ENCODE results near the gene ZFHX3.

The ZFHX3 gene

DNA sequence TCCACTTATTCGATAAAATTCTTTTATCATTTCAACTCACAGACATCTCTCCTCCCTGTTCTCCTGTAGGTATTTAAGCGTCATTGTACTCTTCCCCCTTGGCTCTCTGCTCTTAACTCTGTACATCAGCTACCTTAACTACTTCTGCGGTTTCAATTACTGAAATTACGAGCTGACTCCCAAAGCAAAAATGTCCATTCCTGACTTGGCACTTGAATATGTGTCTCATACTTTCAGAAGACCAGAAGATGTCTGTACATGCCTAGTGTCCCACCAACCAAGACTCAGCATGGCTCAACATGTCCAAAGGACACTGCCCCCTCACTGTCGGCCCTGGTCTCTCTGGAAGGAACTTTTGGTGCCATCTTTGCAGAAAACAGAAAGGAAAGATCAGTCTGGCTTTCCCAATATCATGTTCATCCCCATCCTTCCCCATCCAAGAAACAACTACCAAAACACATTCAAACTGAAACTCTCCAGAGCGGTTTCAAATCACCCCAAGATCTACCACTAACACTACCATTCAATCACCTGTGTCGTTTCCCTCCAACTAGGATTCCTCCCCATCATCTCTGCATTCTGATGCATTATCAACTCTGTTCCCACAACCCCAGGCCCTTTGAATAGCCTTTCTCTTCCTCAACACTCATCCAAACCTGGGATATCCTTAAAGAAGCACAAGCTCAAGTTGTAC, 74.9 kb downstream of the ZFHX3 start:
- DNase-seq, result no peak

DNA sequence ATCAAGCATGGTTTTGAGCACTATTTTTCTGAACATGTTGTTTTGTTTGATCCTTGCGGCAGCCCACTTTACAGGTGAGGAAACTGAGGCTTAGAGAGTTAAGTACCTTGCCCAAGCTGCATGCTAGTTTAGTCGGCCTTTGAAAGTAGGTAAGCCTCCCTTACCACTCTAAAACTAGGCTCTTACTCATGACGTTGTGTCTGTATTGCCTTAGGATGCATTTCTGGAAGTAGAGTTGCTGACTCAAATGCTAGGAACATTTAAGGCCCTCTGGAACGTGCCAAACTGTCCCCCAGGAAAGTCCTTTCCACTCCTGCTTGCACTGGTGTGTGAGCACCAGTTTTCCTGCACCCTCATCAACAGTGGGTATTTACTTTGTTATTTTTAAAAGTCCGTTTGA, 76.6 kb downstream of the ZFHX3 start:
- no peak for DNase-seq

DNA sequence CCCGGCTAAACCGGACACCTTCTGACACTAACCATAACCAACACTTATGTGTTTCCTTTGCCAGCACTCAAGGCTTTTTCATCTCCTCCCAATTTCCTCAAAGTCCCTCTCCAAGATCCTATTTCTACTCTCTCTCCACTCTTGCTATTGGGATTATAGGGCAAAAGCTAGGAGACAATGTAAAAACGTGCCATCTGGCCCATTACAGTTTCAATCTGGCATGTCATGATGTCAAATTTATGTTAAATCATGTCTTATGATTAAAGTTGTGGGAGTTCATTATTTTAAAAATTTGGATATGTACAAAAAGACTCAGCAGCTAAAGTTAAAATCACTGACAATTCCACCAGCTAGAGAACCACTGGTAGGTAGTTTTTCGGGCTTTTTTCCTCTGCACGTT, 77.3 kb downstream of the ZFHX3 start:
- no peak for DNase-seq

DNA sequence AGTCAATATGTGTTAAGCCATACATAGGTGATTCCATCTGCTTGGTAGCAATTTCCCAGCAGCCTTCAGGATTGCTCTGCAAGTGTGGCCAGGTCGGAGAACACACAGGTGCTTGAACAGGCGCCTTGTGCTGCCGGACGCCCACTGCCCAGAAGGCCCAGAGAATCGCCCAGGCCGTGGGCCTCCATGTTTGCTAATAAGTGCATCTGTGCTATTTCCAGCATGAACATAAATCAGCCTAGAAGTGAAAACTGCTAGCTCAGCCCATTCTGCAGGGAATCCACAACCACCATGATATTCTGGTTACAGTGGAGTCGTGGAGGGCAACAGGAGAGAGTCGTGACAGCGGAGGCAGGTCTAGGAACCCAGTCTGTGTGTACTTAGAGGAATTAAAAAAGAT, 78.1 kb downstream of the ZFHX3 start:
- DNase-seq, result no peak

DNA sequence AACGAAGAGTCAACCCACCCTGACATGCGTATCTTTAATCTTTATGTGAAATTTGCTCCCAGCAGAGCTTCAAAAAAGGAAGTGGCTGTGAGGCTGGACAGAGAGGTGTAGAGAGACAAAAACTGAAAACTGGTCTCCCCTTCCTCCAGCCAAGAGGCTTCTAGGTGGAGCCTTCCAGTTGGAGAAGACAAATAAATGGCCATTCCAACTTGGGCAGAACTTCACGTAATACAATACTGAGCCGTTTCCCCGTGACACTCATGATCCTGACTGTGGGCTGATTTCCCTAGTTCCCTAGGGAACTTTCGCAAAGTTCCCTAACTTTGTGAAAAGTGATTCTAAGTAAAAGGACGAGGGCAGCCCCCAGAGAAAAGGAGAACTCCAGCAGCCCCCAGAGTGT, 78.8 kb downstream of the ZFHX3 start:
- no peak for DNase-seq

DNA sequence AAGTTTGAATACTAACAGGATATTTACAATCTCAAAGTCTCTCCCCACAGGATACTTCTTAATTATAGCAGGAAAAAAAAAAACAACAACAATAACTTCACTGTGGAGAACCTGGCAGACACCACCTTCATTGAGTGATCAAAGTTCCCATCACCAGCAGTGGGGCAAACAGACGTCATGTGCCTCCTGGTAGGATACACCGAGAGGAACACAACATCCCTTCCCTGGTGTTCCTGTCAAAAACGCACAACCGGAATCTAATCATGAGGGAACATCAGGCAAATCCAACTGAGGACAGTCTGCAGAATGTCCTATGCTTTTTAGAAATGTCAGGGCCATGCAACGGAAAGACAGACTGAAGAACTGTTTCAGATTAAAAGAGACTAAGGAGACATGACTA, 80.0 kb downstream of the ZFHX3 start:
- no peak for DNase-seq

DNA sequence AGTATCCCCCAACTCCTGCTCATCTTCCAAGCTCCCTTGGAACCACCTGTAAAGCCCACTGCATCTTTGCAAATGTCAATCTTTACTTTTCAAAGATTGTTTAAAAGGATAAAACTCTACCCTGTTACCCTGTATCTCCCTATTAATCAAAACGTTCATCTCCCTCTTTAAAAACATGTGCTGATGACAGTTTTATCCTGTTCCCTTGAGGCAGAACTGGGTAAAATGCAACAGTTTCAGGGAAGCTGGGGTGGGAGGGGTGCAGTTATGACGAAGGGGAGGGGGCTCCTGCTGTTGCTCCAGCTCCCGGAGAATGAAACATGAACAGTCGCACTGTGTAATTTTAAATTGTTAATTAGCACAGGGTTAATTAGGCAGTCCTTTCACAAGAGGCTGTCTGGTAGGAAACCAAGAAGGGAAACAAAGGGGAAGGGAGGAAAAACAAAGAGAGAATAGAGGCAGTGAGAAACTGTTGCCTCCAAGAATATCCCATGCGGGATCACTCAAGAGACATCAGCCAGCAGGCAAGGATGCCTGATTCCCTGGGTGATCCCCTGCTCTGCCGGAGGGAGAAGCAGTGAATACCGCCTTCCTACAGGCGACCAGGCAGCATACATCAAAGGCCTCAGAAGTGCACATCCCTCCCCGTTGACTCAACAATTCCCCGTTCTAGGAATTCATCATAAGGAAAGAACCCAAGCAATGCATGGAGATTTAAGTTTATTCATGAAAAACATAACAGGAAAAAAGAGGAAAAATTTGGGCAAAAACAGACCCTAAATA, 84.2 kb downstream of the ZFHX3 start:
- DNase-seq, result no peak

DNA sequence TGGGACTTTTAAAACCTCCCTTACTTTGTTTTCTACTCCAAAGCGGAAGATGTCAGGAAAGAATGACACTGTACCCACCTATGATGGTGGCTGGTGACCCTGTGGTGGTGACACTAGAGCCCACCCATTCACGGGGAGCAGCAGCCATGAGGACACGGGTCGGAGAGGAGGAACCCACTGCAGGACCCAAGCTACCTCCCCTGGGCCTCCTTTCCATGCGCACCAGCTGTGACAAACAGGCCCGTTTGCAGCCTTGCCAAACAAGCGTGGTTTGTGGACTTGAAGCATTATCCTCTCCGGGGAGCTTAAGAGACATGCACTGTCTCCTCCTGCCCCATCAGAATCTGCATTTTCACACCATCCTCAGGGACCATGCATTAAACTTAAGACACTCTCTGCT, 85.6 kb downstream of the ZFHX3 start:
- no peak for DNase-seq

DNA sequence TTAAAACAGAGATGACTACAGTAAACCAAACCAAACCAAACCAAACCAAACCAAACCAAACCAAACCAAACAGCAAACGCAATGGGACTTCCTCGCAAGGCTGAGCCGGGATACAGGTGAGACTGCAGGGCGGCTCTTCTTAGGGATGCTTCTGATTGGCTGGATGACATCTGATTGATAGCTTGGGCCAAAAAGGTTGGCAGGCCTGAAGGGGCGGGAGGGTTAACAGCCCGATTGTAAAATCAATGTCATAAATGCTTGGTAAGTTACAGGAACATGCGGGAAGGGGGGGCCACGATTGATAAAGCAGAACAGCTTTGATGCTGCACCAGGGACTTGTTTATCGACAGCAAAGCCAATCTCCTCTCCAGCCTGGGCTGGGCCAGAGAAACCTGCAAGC, 86.1 kb downstream of the ZFHX3 start:
- DNase-seq, result peak in 1 of 2 experiments; percentile 51

DNA sequence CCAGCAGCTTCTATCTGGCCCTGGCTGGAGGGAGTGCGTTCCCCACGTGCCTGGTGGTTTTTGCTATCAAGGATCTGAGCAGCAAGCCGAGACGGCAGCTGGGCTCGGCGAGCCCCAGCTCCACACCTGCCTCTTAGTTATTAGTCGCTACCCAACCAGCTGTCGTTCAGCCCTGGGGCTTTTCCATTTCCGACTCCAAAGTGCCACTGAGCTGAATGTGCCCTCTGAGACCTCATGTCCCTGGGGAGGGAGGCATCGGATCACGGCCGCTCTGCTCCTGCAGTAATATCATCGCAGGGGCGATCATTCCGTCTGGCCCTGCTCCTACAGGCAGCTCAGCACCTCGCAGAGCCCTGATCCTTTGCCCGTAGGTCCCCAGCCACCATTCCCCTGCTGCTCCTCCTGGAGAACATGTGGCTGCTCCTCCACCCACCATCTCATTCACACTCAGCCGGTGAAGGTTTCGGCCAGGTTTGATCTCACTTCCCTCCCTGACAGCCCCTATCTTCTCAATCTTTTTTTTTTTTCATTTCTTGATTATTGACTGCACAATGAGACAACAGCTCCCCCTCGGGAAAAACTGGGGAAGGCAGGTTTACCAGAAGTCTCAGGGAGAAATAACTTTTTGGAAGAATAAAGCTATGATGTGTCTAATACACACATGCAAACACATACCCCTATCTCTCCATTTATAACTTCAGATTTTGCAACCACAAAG, 86.7 kb downstream of the ZFHX3 start:
- peak; percentile 90 to 95 for DNase-seq

DNA sequence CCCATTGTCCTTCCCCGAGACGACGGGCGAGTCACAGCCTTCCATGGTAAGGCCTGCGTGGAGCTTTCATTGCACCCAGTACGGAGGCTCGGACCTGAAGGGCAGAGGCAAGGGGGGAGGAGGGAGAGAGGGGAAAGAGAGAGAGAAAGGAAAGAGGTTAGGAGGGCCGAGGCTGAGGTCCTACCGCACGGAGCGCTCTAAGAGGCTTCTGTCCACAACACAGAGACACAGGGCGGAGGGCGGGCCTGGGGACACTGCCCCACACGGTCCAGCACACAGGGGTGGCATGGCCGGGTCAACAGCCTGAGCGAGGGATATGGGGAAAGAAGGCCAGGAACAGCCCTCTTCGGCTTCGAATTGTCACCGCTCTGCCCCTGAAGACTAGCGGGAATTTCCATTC, 87.8 kb downstream of the ZFHX3 start:
- DNase-seq, result no peak

DNA sequence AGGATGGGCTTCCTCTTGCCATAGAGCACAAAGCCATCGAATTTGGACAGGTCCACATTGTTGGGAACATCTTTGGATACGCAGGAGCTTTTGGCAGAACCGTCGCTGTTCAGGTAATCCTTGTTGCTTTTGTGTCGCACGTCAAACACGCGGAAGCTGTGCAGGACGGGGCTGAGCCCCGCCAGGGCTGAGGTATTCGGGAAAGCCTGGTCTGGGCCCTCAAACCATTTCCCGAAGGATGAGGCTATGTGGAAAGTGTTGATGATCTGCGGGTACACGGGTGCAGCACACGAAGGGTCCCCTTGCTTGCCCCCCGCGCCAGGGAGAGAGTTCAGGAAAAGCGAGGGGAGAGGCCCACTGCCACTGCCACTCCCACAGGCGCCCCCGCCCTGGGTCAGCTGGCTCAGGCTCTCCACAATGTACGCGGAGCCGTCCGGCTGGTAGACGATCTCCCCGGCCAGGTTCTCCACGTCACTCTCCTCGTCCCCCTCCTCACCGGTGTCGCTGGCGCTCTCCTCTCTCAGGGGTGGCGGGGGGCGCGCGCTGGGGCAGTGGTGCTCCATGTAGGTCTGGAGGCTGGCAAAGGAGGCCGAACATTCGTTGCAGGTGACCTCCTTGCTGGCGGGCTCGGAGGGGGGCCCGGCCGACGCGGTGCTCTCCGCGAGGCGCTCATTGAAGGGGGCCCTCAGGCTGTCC, 88.5 kb downstream of the ZFHX3 start:
- no peak for DNase-seq

DNA sequence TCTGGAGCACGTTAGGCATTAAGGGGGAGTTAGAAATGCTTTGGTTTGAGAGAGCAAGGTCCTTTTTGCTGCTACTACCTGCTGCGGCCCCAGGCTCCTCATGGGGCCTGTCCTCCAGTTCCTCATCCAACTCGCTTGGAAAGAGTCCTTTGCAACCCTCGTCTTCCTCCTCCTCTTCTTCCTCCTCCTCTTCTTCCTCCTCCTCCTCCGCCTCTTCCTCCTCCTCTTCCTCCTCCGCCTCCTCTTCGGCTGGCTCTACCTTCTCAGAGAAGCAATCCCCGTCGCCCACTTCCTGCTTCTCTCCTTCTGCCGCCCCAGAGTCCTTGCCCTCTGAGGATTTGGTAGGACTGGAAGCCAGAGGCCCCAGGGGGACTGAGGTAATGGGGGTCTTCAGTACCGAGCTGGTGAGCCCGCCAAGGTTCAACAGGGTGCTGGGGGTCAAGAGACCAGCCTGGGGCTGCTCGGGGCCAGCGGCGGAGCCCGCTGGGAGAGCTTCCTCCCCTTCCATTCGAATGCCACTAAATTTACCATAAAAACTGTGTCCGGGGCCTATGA, 89.3 kb downstream of the ZFHX3 start:
- no peak for DNase-seq

DNA sequence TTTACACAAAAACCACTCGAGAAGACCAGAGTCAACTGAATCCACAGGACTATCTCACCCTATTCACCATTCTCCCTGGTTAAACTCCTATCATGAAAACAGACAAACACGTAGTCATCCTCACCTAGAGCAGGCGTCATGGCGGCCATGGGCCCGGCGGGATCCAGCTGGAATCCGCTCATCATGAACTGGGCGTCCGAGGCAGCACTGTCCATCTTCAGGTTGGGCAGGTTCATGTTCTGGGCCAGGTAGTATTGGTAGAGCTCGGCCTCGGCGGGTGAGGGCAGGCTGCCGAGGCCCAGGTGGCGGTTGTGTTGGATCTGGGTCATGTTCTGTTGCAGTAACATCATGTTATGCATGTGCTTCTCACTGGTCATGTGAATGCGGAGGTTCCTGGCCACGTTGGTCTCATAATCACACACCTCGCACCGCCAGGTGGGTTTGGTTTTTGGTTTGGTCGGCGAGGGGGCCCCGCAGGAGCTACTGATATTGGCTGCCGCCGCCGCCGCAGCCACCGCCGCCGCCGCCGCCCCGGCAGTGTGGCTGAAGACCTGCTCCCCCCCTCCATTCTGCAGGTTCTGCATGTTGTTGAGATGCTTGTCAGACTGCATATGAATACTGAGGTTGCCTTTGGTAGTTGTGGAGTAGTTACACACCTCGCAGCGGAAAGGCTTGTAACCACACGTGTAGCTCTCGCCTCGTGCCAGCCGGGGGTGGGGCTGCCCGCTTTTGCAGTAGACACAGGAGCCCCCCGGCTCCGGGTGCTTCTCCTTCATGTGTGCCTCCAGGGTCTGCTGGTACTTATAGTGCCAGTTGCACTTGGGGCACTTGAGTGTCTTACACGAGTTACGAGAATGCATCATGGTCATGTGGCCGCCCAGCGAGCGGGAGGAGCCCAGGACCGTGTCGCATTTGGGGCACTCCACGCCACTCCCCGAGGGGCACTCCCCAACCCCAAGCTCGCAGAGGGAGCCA, 90.3 kb downstream of the ZFHX3 start:
- no peak for DNase-seq

DNA sequence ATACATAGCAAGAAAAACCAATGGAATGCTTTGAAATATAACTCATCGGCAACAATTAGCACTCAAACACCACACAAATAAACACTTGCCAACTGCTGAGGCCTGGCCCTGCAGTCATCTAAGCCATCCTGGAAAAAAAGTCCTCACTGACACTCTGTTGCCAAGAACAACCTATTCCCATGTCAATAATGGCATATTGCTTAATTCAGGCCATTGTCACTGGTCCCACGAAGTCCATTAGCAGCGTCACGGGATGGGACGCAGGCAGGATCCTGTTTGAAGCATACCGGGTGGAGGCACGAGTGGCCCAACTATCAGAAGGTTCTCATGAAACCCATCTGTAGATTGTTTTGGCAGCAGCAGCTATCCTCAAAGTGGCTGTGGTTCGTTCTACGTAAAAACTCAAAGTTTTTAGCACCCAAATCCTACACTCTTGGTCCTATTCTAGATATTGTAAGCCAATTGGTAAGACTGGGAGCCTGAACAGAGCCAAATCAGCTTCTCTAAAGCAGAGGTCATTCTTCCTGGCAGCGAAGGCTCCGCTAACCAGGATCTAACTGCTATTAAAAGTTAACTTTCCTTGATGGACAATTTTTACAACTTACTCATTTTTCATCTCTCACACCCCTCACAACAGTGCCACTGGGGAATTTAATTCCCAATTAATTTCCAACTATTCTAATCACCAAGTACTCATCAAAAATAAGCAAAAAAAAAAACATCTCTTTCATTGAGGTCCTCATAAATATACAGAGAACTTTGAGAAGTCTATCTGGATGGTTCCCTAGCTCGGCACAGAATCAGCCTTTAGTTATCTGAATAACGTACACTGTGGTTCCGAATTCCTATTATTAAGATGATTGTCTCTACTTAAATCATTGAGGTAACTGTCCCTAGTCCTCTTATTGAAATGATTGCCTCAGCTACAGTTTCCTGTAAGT, 91.5 kb downstream of the ZFHX3 start:
- DNase-seq, result no peak

DNA sequence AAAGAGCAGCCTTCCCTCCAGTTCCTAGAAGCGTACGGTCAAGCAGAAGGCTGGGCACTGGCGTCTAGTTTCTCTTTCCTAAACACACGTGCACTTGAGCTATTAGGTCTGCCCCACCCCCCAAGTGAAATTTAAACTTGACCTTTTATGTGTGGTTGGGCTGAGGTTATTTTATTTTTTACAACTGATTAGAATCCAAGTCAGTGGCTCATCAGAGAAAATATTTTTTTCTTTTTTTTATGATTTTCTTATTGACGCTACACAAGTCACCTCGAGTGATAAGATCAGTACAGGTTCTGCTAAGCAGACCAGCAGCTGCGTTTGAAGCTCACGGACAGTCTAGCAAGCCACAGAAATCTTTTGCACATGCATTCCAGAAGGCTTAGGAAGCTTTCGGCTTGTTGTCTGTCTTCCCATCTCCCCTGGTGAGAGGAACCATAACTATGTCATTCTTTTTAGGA, 95.1 kb downstream of the ZFHX3 start:
- no peak for DNase-seq

DNA sequence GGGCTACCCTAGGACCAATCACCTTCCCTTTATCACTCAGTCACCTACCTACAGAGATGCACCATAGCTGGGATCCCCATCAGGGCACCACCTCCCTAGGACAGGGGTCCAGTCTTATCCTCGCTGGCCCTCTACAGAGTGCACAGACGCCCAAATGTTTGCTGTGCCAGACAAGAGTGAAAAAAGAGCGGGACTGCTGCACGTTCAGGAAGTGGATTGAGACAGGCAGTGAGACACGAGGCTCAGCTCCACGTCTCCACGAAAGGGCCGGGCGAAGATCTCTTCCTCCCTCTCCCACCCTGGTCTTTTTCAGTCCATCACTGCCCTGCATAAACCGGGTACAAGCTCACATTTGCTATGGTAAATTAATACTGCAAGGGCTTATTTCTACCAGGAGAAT, 95.5 kb downstream of the ZFHX3 start:
- no peak for DNase-seq

DNA sequence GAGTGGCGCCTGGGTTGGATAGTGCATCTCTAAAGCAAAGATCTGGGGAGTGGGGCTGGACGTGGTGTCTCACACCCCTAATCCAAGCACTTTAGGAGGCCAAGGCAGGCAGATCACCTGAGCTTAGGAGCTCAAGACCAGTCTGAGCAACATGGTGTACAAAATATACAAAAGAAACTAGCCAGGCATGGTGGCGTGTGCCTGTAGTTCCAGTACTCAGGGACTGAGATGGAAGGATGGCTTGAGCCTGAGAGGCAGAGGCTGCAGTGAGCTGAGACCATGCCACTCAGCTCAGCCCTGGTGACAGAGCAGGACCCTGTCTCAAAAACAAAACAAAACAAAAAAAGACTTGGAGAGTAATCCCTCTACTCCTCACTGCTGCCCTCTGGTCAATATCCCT, 96.0 kb downstream of the ZFHX3 start:
- DNase-seq, result no peak

DNA sequence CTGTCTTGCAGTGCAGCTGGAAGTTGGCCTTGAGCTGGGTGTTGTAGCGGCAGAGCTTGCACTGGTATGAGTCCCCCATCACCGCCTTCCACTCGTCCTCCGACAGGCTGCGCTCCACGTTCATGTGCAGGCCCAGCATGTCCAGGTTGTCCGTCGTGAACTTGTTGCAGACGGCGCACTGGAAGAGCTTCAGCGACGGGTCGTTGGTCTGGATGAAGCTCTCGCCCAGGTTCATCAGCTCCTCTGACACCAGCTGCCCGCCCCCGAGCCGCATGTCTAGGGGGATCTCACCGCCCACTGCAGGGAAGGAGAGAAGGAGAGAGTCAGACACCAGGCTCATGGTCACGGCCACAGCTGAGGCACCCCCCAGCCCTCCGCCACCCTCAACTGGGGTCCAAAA, 97.3 kb downstream of the ZFHX3 start:
- no peak for DNase-seq

DNA sequence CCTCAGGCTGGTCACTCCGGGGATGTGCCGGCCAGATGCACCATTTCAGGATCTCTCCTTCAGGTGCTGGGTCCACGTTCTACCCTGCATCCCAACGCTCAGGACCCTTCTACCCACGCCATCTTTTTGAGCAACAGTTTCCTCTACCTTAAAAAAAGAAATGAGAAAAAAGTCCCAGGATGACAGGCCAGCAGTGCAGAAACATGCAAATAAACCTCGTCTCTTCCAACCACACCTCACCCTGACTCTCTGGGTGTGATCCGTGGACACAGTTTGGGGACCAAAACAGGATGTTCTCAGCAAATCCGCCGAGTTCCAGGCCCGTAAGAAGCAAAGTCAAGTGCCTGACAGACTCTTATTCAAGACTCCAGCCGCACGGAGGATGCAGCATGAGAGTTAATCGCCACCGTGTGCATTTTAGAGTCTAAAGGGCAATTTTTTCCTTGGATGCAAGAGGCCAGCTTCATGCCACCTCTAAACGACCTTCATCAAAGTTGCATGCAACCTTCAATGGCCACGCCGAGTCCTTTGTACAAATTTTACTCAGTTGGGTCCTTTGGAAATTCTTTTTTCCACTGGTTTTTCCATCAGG, 99.6 kb downstream of the ZFHX3 start:
- DNase-seq, result no peak

Measured in NCI-H526 (cell line).